Eye (tissue), 1 donor: ENCODE measurements around the gene KRCC1.
"Not testable (repeated sequence)": the region's sequence is repeated elsewhere in the genome, so short reads cannot be mapped to it uniquely, and the experiment has no call there.

ENCODE experiments used
- DNase-seq: peaks from one replicate; pipeline ENCODE4 v3.0.0-alpha.2; 2015

KRCC1 gene

GRCh38 chr2:87994304-87994850 is 61.2 kb downstream of the KRCC1 start:
- not testable (repeated sequence) for DNase-seq

- not testable (repeated sequence) for DNase-seq
These were observed 63.0 kb downstream of the KRCC1 start for GRCh38 chr2:87992569-87992968.

DNA sequence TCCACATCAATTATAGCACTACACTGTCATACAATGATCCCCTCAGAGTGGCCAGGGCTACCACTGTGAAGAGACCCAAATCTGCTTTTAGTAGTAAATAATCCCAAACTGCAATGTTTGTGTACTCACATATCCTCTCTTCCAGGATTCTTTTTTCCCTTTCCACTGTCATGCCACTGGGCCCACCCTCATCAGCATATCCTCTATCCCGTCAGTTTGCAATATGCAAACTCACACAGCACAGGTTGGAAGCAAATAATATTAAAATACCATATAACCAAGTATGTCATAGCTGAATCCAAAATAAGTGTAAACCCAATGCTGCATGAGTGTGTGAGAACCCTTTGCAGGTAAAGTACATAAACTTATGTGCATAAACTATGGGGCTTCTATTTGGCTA is 68.1 kb downstream of the KRCC1 start:
- not testable (repeated sequence) for DNase-seq

GRCh38 chr2:87985902-87986301 is 69.7 kb downstream of the KRCC1 start:
- DNase-seq, result not testable (repeated sequence)

- DNase-seq, result not testable (repeated sequence)
These were observed 74.4 kb downstream of the KRCC1 start for GRCh38 chr2:87981182-87981581.
